NCI-H1105 (cell line): ENCODE measurements around the gene TNFAIP2.
"Not testable (repeated sequence)": the region's sequence is repeated elsewhere in the genome, so short reads cannot be mapped to it uniquely, and the experiment has no call there.

Experiments used
- DNase-seq: peaks from one replicate; lab custom pipeline; 2025; lab: John Stamatoyannopoulos, UW

TNFAIP2 gene

DNA sequence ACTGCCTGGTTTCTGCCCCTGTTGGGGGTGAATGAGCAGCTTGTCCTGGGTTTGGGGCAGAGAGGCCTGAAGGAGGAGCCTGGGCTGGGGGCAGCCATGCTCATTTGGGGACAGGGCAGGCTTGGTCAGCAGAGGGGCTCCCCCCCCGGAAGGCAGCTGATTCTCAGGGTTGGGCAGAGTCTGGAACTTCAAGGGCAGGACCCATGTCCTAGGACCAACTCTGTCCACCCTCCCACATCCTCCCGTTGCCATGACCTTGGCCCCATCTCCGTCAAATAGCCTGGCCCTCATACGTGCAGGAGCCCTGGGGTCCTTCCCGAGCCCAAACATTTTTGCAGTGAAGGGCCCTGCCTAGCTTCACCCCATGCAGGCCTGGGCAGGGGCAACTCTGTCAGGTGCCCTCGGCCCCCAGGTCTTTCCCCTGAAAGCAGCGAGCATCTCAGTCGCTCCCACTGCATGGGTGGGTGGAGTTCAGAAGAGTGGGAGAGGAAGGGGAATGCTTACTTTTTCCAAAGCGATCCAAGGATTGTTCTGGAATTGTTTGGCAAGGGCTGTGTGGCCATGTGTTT, 32.6 kb downstream of the TNFAIP2 start:
- no peak for DNase-seq

DNA sequence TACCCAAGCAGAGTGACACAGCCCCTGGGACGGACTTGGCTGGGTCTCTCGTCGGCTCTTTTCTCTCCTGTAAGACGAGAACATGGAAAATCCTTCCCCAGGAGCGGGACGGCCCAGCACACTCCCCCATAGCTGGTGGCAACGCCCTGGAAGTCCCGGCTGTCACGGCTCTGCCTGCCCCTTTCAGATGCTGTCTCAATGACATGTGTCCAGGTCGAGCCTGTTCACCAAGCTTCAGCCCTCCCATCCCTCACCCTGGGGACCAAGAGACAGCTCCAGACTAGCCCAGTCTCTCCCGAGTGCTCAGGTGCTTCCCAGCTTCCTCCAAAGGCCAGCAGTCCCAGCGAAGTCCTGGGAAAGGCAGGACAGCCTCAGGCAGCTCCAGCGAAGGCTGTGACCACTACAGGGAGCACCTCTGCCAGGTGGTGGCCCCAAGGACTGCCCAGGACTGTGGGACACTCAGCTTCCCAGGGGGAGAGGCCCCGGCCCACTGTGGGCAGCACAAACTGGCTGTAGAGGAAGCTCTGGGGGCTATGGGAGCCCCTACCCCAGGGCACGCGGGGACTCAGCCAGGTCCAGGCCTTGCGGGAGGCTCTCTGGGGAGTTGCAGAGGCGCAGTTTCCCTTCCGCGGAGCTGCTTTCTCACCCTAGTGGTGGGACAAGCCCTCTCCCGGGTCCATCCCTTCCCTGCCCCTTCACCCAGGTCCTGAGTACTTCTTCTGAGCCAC, 33.6 kb downstream of the TNFAIP2 start:
- no peak for DNase-seq

DNA sequence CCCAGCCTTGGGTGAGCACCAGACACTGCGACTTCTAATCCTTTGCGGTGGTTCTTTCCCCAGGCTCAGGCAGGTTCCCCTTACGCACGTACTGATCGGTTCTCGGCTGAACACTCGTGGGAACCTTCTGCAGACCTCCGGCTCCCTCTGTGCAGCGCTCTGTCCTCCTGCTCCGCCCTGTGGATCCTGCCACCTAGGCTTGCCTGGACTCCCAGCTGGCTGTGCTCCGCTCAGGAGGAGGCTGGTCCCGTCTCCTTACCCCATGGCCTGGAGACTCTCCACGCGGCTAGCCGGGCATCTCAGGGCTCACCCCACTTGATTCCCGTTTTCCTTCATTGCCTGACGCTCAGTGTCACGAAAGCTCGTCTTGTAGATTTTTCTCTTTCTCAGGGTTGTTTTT, 34.7 kb downstream of the TNFAIP2 start:
- DNase-seq = no peak

DNA sequence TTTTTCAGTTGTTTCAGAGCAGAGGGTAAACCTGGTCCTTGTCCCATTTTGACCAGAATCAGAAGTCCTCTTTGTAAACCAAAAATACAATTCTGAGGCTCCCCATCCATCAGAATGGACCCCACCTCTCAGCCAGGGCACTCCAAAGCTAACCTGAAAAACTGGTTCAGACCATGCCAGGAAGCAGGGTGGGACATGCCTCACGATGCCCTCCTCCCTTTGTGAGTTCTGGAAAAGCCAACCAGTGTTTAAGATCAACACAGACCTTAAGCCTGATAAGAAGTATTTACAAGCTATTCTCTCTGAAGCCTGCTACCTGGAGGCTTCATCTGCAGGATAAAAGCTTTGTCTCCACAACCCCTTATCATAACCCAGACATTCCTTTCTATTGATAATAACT, 35.4 kb downstream of the TNFAIP2 start:
- no peak for DNase-seq

DNA sequence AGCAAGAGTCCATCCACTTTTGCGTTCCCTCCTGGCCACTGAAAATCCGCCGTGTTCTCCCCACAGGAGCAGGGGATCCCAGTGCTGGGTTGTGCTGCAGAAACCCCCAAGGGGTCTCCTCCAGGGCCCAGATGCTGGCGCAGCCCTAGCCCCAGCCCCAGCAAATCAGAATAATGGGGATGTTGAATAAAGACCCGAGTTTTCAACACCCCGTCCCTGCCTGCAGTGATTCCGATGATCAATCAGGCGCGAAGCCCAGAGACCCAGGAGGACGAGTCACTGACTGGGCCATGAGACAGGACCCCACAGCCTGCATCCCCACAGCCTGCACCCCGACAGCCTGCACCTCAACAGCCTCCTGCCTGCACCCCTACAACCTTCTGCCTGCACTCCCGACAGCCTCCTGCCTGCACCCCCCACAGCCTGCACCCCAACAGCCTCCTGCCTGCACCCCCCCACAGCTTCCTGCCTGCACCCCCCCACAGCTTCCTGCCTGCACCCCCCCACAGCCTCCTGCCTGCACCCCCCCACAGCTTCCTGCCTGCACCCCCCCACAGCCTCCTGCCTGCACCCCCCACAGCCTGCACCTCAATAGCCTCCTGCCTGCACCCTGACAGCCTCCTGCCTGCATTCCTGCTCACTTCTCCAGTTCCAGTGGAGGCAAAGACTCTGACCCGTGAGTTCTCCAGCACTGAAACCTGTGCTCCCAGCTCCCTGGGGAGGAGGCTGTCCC, 37.2 kb downstream of the TNFAIP2 start:
- no peak for DNase-seq

DNA sequence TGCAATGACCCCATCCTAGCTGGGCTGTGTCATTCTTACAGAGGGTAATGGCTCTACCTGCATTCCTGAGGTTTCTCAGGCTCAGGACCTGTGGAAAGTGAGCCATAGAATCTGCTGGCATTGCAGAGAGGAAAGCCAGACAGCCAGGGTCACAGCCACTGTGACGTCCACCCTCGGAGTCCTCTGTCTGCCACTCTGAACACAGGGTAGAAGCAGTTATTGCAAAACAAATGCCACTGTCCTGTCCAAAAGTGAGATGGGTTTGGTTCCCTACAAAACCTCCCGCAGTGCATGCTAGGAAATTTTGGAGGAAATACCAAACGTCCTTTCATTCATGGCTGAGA, 37.8 kb downstream of the TNFAIP2 start:
- no peak for DNase-seq

DNA sequence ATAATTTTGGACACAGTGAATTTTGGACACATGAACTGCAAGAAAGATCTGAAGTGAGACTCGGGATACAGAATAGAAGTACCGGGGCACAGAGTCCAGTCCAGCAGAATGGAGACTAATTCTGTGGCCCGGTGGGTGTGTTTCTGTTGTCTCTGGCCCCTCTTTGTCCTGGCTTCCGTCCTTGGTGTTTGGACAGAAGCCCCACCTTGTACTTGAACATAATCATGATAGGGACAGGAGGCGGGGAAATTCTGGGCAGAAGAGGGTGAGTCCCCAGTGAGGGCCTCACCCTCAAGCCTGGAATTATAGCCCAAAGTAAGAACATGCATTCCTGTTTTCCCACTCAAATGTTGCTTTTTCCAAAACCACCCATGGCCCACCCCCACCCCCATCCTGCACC, 39.9 kb downstream of the TNFAIP2 start:
- DNase-seq = no peak

DNA sequence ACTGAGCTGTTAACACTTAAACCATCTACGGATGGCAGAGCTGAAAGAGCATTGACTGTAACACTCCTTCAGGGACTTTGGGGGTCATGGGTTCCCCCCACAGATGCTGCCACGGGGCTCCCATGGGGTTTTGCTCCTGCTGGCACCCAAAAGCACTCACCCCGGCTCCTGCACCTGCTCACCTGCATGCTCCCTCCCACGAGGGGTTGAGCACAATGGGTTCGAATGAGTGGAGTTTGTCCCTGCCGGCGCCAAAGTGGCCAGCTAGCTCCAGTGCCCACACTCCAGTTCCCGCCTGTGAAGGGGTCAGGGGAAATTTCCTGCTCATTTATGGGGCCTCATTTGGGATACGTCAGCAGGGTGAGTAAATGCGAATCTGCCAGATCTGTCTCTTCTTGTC, 40.7 kb downstream of the TNFAIP2 start:
- no peak for DNase-seq

DNA sequence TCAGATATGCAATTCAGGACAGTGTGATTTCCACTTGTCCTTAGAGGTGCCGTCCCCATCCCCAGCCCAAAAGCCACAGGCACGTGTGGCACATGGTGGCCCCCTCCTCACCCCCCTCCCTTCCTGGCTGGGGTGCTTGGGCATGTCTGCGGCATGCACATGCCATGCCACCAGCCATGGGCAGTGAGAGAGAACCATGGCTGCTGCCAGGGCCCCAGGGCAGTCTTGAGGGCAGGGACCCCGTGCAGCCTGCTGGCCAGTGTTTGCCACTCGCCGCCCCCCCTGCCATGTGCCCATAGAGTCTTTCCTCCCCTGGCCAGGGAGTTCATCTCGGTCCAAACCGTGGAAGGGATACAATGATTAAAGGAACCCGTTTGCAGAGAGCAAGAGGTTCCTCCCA, 41.5 kb downstream of the TNFAIP2 start:
- DNase-seq = no peak

DNA sequence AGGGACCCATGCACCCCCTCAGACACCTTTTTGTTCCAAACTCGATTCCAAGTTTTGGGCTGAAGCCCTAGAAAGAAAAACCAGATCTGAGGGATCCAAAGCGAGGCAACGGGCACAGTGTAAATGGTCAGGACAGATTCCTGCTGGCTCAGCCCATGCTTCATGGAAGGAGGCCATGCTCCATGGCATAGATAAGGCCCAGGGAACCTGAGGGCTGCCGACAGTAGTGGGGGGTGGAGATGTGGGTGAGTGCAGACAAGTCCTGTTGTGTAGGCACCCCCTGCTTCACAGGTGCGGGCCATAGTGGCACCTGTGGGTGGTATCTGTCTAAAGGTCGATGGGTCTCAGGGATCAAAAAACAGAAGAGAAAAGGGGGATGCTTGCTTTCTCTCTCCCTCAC, 42.1 kb downstream of the TNFAIP2 start:
- DNase-seq = no peak

DNA sequence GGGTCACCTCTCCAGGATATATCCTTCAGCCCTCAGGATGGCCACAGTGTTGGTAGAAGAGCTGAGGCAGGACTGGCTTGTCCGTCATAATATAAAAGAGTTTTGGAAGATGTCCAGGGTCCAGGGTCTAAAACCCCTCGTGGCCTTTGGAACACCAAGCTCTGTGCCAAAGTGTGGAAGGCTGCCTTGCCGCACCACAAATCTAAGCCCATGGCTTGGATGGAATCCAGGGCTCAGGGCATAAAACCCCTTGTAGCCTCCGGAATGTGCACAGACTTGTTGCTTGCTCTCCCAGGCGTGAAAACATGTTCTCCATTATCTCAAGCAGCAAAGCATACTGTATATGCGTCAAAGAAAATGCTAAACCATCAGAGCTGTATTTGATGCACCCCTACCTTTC, 46.7 kb downstream of the TNFAIP2 start:
- peak; percentile 4 for DNase-seq

DNA sequence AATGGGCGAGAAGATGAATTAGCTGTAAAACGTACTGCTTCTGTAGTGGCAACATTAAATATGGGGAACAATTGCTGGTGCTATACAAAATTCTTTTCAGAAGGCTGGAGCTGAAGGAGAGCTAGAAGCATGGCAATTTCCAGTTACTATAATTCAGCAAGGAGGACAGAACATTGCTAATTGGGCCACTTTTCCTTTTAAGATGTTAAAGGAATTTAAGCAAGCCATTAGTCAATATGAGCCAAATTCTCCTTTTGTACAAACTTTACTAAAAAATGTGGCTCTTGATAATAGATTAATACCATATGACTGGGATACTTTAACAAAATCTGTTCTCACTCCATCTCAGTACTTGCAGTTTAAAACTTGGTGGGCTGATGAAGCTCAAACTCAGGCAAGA, 47.9 kb downstream of the TNFAIP2 start:
- not testable (repeated sequence) for DNase-seq

DNA sequence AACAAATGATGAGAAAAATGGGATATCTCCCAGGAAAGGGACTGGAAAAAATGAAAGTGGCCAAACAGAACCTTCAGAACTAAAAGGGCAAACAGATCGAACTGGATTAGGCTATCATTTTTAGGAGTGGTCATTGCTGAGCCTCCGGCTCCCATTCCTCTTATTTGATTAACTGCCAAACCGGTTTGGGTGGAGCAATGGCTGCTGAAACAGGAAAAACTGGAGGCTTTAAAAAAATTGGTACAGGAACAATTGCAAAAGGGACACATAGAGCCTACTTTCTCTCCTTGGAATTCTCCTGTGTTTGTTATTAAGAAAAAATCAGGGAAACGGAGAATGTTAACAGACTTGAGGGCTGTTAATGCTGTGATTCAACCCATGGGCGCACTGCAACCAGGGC, 49.7 kb downstream of the TNFAIP2 start:
- DNase-seq = no peak

DNA sequence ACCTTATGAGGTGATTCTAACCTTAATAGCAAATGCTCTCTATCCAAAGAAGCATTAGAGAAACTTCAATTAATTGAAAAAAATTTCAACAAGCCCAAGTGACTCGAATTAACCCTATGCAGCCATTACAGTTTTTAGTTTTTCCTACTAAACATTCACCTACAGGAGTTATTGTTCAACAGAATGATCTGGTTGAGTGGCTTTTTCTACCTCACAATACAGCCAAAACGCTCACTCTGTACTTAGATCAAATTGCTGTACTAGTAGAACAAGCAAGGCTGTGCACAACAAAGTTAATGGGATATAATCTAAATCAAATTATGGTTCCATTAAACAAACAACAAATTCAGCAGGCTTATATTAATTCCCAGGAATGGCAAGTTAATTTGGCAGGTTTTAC, 50.6 kb downstream of the TNFAIP2 start:
- DNase-seq = not testable (repeated sequence)

DNA sequence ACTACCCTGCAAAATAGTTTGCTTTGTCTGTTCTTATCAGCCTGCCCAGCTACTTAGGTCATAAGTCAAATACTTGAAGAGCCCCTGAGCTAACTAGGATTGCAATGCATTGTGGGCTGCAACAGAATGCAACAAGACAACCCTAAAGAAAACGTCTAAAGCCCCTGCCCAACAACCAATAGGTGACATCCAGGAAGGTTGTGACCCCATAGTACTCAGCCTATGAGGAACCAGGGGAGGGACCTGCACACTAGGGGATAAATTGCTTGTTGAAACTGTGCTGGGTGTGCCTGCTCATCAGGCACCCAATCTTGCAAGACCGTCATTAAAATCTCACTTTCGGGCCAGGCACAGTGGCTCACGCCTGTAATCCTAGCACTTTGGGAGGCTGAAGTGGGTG, 52.9 kb downstream of the TNFAIP2 start:
- not testable (repeated sequence) for DNase-seq

DNA sequence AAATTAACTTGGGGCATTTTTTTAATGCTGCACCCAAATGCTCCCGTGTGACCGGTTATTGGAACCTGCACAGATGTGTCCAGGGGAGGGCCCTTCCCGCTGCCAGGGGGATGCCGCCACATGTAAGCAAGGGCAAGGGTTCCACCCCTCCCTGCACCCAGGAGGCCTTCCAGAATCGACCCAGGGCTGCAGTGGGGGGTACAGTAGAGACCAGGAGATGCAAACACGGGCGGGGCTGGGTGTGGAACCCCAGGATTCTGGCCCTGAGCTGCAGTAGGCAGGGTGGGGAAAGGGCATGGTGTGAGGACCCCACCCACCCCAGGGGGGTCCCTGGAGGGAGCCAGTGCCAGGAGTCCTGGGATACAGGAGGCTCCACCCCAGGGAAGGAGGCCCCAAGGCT, 54.1 kb downstream of the TNFAIP2 start:
- no peak for DNase-seq

DNA sequence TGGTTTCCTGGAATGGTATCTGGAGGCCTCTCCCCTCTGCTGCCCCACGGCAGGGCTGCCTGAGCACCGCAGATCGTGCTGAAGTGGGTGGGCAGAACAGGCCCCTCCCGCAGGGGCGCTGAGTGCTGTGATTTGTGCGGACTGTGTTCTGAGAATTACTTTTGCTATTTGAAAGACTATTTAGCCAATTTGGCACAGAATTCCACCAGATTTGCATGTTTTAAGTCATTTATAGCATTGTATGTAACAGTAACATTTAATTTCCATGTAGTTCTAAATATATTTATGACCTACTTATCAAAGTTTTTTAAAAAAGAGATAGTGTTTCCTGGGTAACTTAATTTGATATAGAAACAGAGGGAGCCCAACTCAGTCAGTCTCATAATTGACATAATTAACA, 55.3 kb downstream of the TNFAIP2 start:
- DNase-seq = no peak

DNA sequence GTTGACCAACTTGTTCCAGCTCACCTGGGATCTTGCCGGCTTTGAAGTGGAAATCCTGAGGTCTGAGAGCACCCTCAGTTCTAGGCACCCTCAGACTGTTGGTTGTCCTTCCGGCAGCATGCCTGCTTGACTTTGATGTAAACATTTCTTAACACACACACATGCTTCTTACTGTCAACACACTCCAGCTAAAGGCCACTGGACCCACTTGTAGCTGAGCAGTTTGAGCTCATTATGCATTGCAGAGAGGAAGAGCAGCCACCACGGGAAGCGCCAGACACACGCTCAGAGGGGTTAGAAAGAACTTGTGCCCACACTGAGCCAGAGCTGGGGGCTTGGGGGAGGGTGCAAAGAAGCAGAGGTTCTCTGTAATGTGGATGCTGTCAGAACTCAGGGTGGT, 55.8 kb downstream of the TNFAIP2 start:
- DNase-seq = no peak

DNA sequence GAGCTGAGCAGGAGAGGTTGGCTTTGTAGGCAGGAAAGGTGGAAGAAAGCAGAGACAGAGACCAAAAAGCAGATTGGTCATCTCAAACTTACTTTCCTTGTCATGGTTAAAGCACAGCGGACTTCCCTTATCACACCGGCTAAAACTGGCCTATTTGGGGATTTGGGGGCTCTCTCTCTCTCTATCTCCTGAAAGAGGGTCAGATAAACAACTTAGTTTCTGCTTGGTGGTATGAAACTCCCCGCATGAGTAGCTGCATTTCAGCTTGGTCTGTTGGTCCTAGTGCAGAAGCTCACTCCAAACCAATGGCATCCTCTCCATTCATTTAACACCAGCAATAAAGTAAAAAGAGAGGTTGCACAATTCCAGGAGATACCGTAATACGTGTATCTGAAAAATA, 57.1 kb downstream of the TNFAIP2 start:
- no peak for DNase-seq

DNA sequence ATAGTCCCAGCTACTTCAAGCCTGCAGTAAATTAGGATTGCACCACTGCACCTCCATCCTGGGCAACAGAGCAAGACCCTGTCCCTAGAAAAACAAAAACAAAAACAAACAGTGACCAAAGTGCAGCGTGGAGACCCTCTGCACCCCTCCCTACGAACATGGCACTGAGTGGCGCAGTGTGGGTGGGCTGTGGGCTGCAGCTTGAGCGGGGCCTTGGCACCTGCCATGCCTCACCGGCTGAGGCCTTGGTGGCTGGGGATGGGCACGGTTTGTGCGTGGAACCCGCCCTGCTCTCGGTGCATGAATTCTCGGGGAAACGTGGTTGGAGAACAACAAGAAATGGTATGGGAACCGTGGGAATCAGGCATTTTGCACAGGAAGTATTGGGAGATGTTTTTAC, 60.8 kb downstream of the TNFAIP2 start:
- DNase-seq = no peak

DNA sequence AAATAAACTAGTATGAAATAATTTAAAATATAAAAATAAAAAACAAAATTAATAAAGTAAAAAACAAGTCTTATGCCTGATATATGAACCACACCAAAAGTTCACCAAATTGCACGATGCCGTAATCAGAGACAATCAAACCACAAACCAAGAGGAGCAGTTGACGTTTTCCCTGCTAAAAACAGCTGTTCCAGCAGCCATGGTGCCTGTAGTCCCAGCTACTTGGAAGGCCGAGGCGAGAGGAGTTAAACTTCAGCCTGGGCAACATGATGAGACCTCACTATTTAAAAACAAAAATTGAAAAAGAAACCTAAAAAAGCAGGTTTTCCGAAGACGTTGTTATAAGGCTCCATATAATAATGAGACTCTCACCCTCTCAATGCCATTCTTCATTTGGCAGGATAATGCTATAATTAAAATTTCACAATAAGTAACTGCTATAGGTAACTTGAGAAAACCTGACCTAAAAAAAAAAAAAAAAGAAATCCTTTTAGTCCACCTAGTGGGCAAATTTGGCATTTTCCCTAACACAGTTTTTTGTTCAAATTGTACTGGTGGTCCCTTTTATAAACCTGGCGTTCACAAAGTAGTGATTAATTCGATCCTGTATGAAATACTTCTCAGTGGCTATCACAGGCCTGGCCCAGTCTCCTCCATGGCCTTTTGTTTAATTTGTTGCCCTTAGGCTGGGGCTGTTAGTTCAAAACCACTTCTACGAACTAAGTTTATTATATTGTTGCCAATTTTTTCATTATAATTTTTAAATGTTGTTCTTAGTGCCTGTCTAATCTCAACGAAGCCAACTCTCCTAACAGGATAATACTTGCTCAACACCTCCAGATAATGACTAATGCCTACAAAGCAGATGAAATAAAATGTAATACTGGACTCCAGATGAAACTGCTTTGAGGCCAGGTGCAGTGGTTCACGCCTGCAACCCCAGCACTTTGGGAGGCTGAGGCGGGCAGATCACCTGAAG, 62.1 kb downstream of the TNFAIP2 start:
- DNase-seq = peak; percentile 40

DNA sequence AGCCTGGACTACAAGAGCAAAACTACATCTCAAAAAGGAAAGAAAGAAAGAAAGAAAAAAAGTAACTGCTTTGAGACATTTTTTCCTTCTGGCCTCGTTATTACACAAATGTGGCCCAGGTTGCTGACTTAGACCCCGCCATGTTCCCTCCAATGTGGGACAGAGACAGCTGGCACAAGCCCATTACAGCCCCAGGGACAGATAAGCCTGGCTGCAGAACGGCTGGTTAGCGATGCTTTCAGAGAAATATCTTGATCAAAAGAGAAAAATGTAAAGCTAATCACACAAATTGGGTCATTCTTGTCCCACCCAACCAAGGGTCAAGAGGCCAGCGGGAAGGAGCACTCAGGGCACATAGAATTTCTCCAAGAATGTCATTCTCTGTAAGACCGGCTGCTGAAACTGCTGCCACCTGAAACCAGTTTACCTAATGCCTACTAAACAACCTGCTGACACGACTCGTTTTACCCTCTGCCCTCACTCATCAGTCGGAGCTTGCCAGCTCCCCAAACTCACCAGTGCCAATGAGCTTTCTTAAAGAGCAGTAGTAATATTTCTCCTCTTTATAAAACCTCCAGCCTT, 63.1 kb downstream of the TNFAIP2 start:
- no peak for DNase-seq
